A549 (cell line): ENCODE measurements around the gene NLRP3. TPM values are rescaled to one million over a fixed set of nuclear protein-coding genes. Genes with fewer than 3 reads are reported as not detected.

Experiments used
- ATAC-seq, 2 experiments: fragments of 200-7000 bp in 1 of 2; fragments of >200 bp in 1 of 2; cut with Nextera tagmentation in 1 of 2; cut with Tn5 transposase in 1 of 2; 3 replicates each; pipeline versions ENCODE4 v1.8.0 to v1.9.1; 2018 to 2020; ENCODE audit warnings: mild to moderate bottlenecking in 1 of 2, moderate library complexity in 1 of 2
- CTCF ChIA-PET: fragments of 300-600 bp; sonication (Branson Sonifier 250); formaldehyde crosslinking; extraction: SDS; loops from one replicate; lab custom pipeline; 2021; ENCODE audit warnings: antibody characterized with exemption, inconsistent platforms; lab: Yijun Ruan, JAX
- POLR2A ChIA-PET: fragments of 350-600 bp; formaldehyde crosslinking; extraction: SDS; loops from one replicate; lab custom pipeline; 2021; ENCODE audit warnings: antibody characterized with exemption, inconsistent platforms; lab: Yijun Ruan, JAX
- DNase-seq, 2 experiments: peaks; one replicate each; pipeline versions ENCODE4 v3.0.0 to v3.0.0-alpha.2; 2011 to 2016; ENCODE audit warnings: low read depth in 1 of 2, low spot score in 1 of 2
- FAIRE-seq: peaks from 2 replicates; lab custom pipeline; 2011; peaks lifted over from hg19 to GRCh38; lab: Jason Lieb, UNC
- H3K27ac ChIP-seq, 2 experiments: fragments of >200 bp; sonication (Bioruptor Twin); formaldehyde crosslinking; 3 replicates each; pipeline ENCODE4 v1.5.1; 2016 to 2017
- H3K4me1 ChIP-seq: fragments of >200 bp; sonication (Bioruptor Twin); formaldehyde crosslinking; 3 replicates; pipeline ENCODE4 v1.6.1; 2016
- H3K4me2 ChIP-seq: fragments of >200 bp; sonication (Bioruptor Twin); formaldehyde crosslinking; 3 replicates; pipeline ENCODE4 v1.6.1; 2016
- H3K4me3 ChIP-seq: fragments of >200 bp; sonication (Bioruptor Twin); formaldehyde crosslinking; 3 replicates; pipeline ENCODE4 v1.5.1; 2016
- H3K9me3 ChIP-seq: fragments of >200 bp; sonication (Bioruptor Twin); formaldehyde crosslinking; 3 replicates; pipeline ENCODE4 v1.6.1; 2016
- CBX8 ChIP-seq: fragments of 200-600 bp; sonication (generic); IDR thresholded peaks from 2 replicates; pipeline ENCODE4 v1.6.1; 2016
- CEBPB ChIP-seq, 2 experiments: fragments of >200 bp in 1 of 2; sonication (Bioruptor Twin) in 1 of 2; formaldehyde crosslinking in 1 of 2; IDR thresholded peaks; 2 replicates each; pipeline ENCODE4 v1.6.1; 2012 to 2016
- CHD4 ChIP-seq: fragments of 200-600 bp; sonication (generic); IDR thresholded peaks from 2 replicates; pipeline ENCODE4 v1.6.1; 2016; ENCODE audit warnings: antibody characterized with exemption, mild to moderate bottlenecking, borderline replicate concordance
- EHMT2 ChIP-seq: fragments of 200-600 bp; sonication (generic); IDR thresholded peaks from 2 replicates; pipeline ENCODE4 v1.6.1; 2016; ENCODE audit warnings: antibody characterized with exemption, low read depth, mild to moderate bottlenecking, moderate library complexity
- EP300 ChIP-seq, 2 experiments: fragments of >200 bp; sonication (Bioruptor Twin); formaldehyde crosslinking; IDR thresholded peaks; 2 replicates in 1 of 2; 3 replicates in 1 of 2; pipeline ENCODE4 v1.6.1; 2016 to 2017
- FOSL2 ChIP-seq, 2 experiments: fragments of 450-650 bp in 1 of 2; fragments of >200 bp in 1 of 2; sonication (Bioruptor Twin) in 1 of 2; formaldehyde crosslinking; IDR thresholded peaks; 2 replicates each; pipeline versions ENCODE4 v1.5.0 to v1.6.1; 2016 to 2020; ENCODE audit warnings: mild to moderate bottlenecking in 1 of 2, moderate library complexity in 1 of 2
- GATA3 ChIP-seq: IDR thresholded peaks from 2 replicates; pipeline ENCODE4 v1.6.1; 2012; ENCODE audit warnings: borderline replicate concordance
- HDAC2 ChIP-seq: fragments of 200-600 bp; sonication (generic); IDR thresholded peaks from 2 replicates; pipeline ENCODE4 v1.6.1; 2016
- HOXA7 ChIP-seq: fragments of 250-450 bp; sonication (Bioruptor Pico); IDR thresholded peaks from 2 replicates; pipeline ENCODE4 v1.5.0; 2020; ENCODE audit warnings: mild to moderate bottlenecking, moderate library complexity
- HOXB13 ChIP-seq: fragments of 250-450 bp; sonication (Bioruptor Pico); IDR thresholded peaks from 2 replicates; pipeline ENCODE4 v1.5.0; 2020; ENCODE audit warnings: low read depth, mild to moderate bottlenecking, moderate library complexity
- HOXB5 ChIP-seq: fragments of 250-450 bp; sonication (Bioruptor Pico); IDR thresholded peaks from 2 replicates; pipeline ENCODE4 v1.5.0; 2020; ENCODE audit warnings: mild to moderate bottlenecking, moderate library complexity
- JUNB ChIP-seq: fragments of >200 bp; sonication (Bioruptor Twin); formaldehyde crosslinking; IDR thresholded peaks from 2 replicates; pipeline ENCODE4 v1.6.1; 2016
- KDM1A ChIP-seq: fragments of 200-600 bp; sonication (generic); IDR thresholded peaks from 2 replicates; pipeline ENCODE4 v1.6.1; 2016; ENCODE audit warnings: low read depth, mild to moderate bottlenecking
- KDM5A ChIP-seq: fragments of 200-600 bp; sonication (generic); IDR thresholded peaks from 2 replicates; pipeline ENCODE4 v1.6.1; 2016; ENCODE audit warnings: antibody characterized with exemption, mild to moderate bottlenecking
- MAFK ChIP-seq: fragments of 450-650 bp; IDR thresholded peaks from 2 replicates; pipeline ENCODE4 v1.6.1; 2014; ENCODE audit not compliant: partially characterized antibody
- MAZ ChIP-seq: fragments of 150-350 bp; IDR thresholded peaks from 2 replicates; pipeline ENCODE4 v1.6.1; 2014; ENCODE audit warnings: antibody characterized with exemption, low read depth, low read length, borderline replicate concordance
- MYC ChIP-seq: IDR thresholded peaks from 2 replicates; pipeline ENCODE4 v1.6.1; 2012; ENCODE audit warnings: mild to moderate bottlenecking, inconsistent platforms, low read length, improper control_type of control experiment, borderline replicate concordance
- PHF8 ChIP-seq: fragments of 200-600 bp; sonication (generic); IDR thresholded peaks from 2 replicates; pipeline ENCODE4 v1.6.1; 2016; ENCODE audit warnings: low read depth, mild to moderate bottlenecking, antibody characterized with exemption, moderate library complexity, borderline replicate concordance
- POLR2A ChIP-seq: IDR thresholded peaks from 2 replicates; pipeline ENCODE4 v1.6.1; 2012; ENCODE audit warnings: mild to moderate bottlenecking, low read length
- RAD21 ChIP-seq, 2 experiments: fragments of >200 bp in 1 of 2; sonication (Bioruptor Twin) in 1 of 2; formaldehyde crosslinking in 1 of 2; IDR thresholded peaks in 1 of 2; conservative IDR thresholded peaks in 1 of 2; 2 replicates in 1 of 2; 3 replicates in 1 of 2; pipeline ENCODE4 v1.6.1; 2012 to 2018; ENCODE audit warnings: inconsistent platforms in 1 of 2
- RARB ChIP-seq: fragments of 250-450 bp; sonication (Bioruptor Pico); IDR thresholded peaks from 2 replicates; pipeline ENCODE4 v1.8.0; 2021; ENCODE audit warnings: mild to moderate bottlenecking, moderate library complexity
- RCOR1 ChIP-seq: fragments of 150-350 bp; IDR thresholded peaks from 2 replicates; pipeline ENCODE4 v1.6.1; 2014; ENCODE audit warnings: antibody characterized with exemption, low read length, low read depth
- RFX5 ChIP-seq: fragments of 450-650 bp; IDR thresholded peaks from 2 replicates; pipeline ENCODE4 v1.7.1; 2014; ENCODE audit warnings: antibody characterized with exemption, mild to moderate bottlenecking, moderate library complexity
- SMC3 ChIP-seq: fragments of >200 bp; sonication (Bioruptor Twin); formaldehyde crosslinking; IDR thresholded peaks from 3 replicates; pipeline ENCODE4 v1.6.1; 2018; ENCODE audit warnings: inconsistent platforms
- TFCP2L1 ChIP-seq: fragments of 250-450 bp; sonication (Bioruptor Pico); IDR thresholded peaks from 2 replicates; pipeline ENCODE4 v1.5.0; 2021; ENCODE audit warnings: mild to moderate bottlenecking
- ZNF302 ChIP-seq: fragments of 250-450 bp; sonication (Bioruptor Pico); IDR thresholded peaks from 2 replicates; pipeline ENCODE4 v1.9.0; 2021; ENCODE audit warnings: inconsistent platforms, mild to moderate bottlenecking, moderate library complexity
- WGBS: methylation state at CpG from one replicate; pipeline ENCODE4 v1.1.6; 2017; ENCODE audit errors: missing lambda C conversion rate; 5-methylcytosine and 5-hydroxymethylcytosine counted together
- polyA plus RNA-seq, 4 experiments: library from polyadenylated mRNA; depleted of rRNA in 3 of 4; stranded (reverse); fragments of >200 nt; fragmentation: RNase III in 1 of 4; extraction: RNeasy Plus Mini Kit Qiagen cat#74134 plus additional on column Dnase treatment in 1 of 4; gene quantifications; 2 replicates in 3 of 4; 3 replicates in 1 of 4; pipeline ENCODE4 v1.2.3, GENCODE V29; 2011 to 2017
- TF ChIP-seq, protein P1 (sequence below): fragments of 250-450 bp; sonication (Bioruptor Pico); IDR thresholded peaks from 2 replicates; pipeline ENCODE4 v1.5.0; 2021; ENCODE audit warnings: mild to moderate bottlenecking, moderate library complexity, borderline replicate concordance
- TF ChIP-seq, protein P2 (sequence below): fragments of 450-650 bp; IDR thresholded peaks from 2 replicates; pipeline ENCODE4 v1.6.1; 2014; ENCODE audit warnings: antibody characterized with exemption
- TF ChIP-seq, protein P3 (sequence below): fragments of 250-450 bp; sonication (Bioruptor Pico); IDR thresholded peaks from 2 replicates; pipeline ENCODE4 v1.5.0; 2020; ENCODE audit warnings: low read depth, mild to moderate bottlenecking, moderate library complexity
- TF ChIP-seq, protein P4 (sequence below): IDR thresholded peaks from 2 replicates; pipeline ENCODE4 v1.6.1; 2012
- TF ChIP-seq, protein P5 (sequence below): fragments of >200 bp; sonication (Bioruptor Twin); formaldehyde crosslinking; IDR thresholded peaks from 3 replicates; pipeline ENCODE4 v1.6.1; 2016
- TF ChIP-seq, protein P6 (sequence below): fragments of 150-350 bp; IDR thresholded peaks from 2 replicates; pipeline ENCODE4 v1.6.1; 2014; ENCODE audit warnings: low read depth, mild to moderate bottlenecking, low read length

NLRP3 gene
- polyA plus RNA-seq, 2 of the 4 experiments (the other 2 are of a cell fraction) = not detected

DNA sequence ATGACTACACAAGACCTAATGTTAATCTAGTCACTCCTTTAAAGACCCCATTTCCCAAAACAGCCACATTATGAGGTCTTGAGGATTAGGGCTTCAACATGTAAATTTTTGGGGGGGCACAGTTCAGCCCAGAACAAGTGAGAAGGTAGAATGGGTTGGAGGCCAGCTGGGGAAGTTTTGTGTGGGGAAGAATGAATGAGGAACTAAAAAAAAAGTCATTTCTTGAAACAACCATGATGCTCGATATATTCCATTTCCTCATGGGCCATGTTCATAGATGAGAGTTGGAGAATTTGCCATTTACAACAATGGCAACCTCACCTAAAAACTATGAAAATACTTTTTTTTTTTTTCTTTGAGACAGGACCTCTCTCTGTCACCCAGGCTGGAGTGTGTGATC is 14.5 kb downstream of the NLRP3 start:
- H3K4me3 ChIP-seq = no peak overlapping the region
- H3K9me3 ChIP-seq = no peaks in the 10 kb centered on the region
- no peak overlapping the region for H3K4me2 ChIP-seq
- DNase-seq (no peak), FAIRE-seq (no peak), ATAC-seq (no peak)
- no peak for TF ChIP-seq KDM1A
- TF ChIP-seq HOXB5 (CRISPR knock-in tag) = no peak
- TF ChIP-seq, protein P1, sequence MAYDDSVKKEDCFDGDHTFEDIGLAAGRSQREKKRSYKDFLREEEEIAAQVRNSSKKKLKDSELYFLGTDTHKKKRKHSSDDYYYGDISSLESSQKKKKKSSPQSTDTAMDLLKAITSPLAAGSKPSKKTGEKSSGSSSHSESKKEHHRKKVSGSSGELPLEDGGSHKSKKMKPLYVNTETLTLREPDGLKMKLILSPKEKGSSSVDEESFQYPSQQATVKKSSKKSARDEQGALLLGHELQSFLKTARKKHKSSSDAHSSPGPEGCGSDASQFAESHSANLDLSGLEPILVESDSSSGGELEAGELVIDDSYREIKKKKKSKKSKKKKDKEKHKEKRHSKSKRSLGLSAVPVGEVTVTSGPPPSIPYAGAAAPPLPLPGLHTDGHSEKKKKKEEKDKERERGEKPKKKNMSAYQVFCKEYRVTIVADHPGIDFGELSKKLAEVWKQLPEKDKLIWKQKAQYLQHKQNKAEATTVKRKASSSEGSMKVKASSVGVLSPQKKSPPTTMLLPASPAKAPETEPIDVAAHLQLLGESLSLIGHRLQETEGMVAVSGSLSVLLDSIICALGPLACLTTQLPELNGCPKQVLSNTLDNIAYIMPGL (CRISPR knock-in tag) = no peak
- TF ChIP-seq CBX8 = no peak
- TF ChIP-seq, protein P2, sequence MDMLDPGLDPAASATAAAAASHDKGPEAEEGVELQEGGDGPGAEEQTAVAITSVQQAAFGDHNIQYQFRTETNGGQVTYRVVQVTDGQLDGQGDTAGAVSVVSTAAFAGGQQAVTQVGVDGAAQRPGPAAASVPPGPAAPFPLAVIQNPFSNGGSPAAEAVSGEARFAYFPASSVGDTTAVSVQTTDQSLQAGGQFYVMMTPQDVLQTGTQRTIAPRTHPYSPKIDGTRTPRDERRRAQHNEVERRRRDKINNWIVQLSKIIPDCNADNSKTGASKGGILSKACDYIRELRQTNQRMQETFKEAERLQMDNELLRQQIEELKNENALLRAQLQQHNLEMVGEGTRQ = no peak
- TF ChIP-seq TFCP2L1 (CRISPR knock-in tag) = no peak
- no peak for TF ChIP-seq JUNB
- no peak for TF ChIP-seq CEBPB (IDR thresholded peaks at IDR 0.05)
- H3K4me1 ChIP-seq = no peaks in the 10 kb centered on the region
- 19% methylated on average over 1 of the region's 1 CpG for WGBS
- CTCF ChIA-PET = no interaction called here
- POLR2A ChIA-PET = no interaction called here
- H3K27ac ChIP-seq = no peak overlapping the region

DNA sequence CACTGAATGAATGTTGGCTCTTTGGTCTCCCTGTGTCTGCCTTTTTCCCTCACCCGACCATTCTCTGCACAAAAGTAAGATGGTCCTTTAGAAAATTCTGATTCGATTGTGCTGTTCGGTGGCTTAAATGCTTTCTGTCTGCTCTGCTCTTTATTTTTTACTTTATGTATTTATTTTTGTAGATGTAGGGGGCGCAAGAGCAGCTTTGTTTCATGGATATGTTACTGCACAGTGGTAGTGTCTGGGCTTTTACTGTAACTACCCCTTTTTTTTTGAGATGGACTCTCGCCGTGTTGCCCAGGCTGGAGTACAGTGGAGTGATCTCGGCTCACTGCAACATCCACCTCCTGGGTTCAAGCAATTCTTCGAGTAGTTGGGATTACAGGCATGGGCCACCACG is 15.7 kb downstream of the NLRP3 start:
- CTCF ChIA-PET = interaction anchor here (1.7 kb wide), 1 partner anchor 41 kb away, joined by 6 read pairs; no protein-coding TSS in a partner anchor
- FAIRE-seq = no peak

DNA sequence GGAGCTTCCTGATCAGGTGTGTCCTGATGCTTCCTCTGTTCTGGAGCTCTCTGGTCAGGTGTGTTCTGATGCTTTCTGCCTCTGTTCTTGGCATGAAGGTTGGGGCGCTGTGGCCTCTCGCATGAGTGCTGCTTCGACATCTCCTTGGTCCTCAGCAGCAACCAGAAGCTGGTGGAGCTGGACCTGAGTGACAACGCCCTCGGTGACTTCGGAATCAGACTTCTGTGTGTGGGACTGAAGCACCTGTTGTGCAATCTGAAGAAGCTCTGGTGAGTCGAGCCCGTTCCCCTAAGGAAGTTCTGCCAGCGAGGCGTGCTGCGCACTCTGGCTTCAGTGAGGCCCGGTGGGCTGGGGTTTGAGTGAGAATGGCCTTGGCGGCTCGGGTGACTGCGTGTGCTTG is 18.0 kb downstream of the NLRP3 start:
- WGBS = 26% methylated on average over 12 of the region's 15 CpGs

More for the DNA sequence above, 15.7 kb downstream of the NLRP3 start:
- H3K9me3 ChIP-seq = no peaks in the 10 kb centered on the region
- H3K4me3 ChIP-seq = no peak overlapping the region
- no peak for ATAC-seq
- WGBS = 51% methylated on average over 9 of the region's 9 CpGs
- no peak overlapping the region for H3K4me2 ChIP-seq
- H3K4me1 ChIP-seq = no peaks in the 10 kb centered on the region
- DNase-seq = no peak
- POLR2A ChIA-PET = no interaction called here
- H3K27ac ChIP-seq = no peak overlapping the region
- no peak for TF ChIP-seq PHF8
- TF ChIP-seq, protein P3, sequence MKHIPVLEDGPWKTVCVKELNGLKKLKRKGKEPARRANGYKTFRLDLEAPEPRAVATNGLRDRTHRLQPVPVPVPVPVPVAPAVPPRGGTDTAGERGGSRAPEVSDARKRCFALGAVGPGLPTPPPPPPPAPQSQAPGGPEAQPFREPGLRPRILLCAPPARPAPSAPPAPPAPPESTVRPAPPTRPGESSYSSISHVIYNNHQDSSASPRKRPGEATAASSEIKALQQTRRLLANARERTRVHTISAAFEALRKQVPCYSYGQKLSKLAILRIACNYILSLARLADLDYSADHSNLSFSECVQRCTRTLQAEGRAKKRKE = no peak
- TF ChIP-seq, protein P4, sequence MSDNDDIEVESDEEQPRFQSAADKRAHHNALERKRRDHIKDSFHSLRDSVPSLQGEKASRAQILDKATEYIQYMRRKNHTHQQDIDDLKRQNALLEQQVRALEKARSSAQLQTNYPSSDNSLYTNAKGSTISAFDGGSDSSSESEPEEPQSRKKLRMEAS = no peak
- no peak for TF ChIP-seq CEBPB (IDR thresholded peaks at IDR 0.05)
- TF ChIP-seq KDM5A = no peak
- no peak for TF ChIP-seq EP300 (IDR thresholded peaks at IDR 0.05)
- TF ChIP-seq RAD21 (conservative IDR thresholded peaks at IDR 0.05 in 1 of 2, IDR thresholded peaks at IDR 0.05 in 1 of 2) = no peak
- no peak for TF ChIP-seq HOXA7 (CRISPR knock-in tag)
- no peak for TF ChIP-seq RFX5
- TF ChIP-seq EHMT2 = no peak
- no peak for TF ChIP-seq CBX8
- TF ChIP-seq, all 56 proteins: peak for 0

More for the DNA sequence above, 18.0 kb downstream of the NLRP3 start:
- H3K4me1 ChIP-seq = no peaks in the 10 kb centered on the region
- H3K9me3 ChIP-seq = no peaks in the 10 kb centered on the region
- CTCF ChIA-PET = no interaction called here
- FAIRE-seq = no peak
- TF ChIP-seq SMC3 (no peak), TFCP2L1 (CRISPR knock-in tag) (no peak), MAFK (no peak), HOXB13 (CRISPR knock-in tag) (no peak), MYC (no peak), HDAC2 (no peak), GATA3 (no peak), ZNF302 (CRISPR knock-in tag) (no peak), RARB (CRISPR knock-in tag) (no peak), MAZ (no peak), CHD4 (no peak), RCOR1 (no peak), POLR2A (no peak), EP300 (IDR thresholded peaks at IDR 0.05) (no peak), FOSL2 (IDR thresholded peaks at IDR 0.05) (no peak), FOSL2 (CRISPR knock-in tag; IDR thresholded peaks at IDR 0.05) (no peak)
- TF ChIP-seq, protein P5, sequence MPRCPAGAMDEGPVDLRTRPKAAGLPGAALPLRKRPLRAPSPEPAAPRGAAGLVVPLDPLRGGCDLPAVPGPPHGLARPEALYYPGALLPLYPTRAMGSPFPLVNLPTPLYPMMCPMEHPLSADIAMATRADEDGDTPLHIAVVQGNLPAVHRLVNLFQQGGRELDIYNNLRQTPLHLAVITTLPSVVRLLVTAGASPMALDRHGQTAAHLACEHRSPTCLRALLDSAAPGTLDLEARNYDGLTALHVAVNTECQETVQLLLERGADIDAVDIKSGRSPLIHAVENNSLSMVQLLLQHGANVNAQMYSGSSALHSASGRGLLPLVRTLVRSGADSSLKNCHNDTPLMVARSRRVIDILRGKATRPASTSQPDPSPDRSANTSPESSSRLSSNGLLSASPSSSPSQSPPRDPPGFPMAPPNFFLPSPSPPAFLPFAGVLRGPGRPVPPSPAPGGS = no peak
- TF ChIP-seq, protein P2 = no peak
- TF ChIP-seq, protein P6, sequence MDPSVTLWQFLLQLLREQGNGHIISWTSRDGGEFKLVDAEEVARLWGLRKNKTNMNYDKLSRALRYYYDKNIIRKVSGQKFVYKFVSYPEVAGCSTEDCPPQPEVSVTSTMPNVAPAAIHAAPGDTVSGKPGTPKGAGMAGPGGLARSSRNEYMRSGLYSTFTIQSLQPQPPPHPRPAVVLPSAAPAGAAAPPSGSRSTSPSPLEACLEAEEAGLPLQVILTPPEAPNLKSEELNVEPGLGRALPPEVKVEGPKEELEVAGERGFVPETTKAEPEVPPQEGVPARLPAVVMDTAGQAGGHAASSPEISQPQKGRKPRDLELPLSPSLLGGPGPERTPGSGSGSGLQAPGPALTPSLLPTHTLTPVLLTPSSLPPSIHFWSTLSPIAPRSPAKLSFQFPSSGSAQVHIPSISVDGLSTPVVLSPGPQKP = no peak
- TF ChIP-seq, all 56 proteins: peak for 0
- H3K27ac ChIP-seq = no peak overlapping the region
- no peak overlapping the region for H3K4me3 ChIP-seq
- POLR2A ChIA-PET = no interaction called here
- DNase-seq = no peak
- H3K4me2 ChIP-seq = no peak overlapping the region
- ATAC-seq = no peak
